GM10266 (cell line): ENCODE measurements around the gene ABCC3.

Experiments used
- DNase-seq: peaks from one replicate; pipeline ENCODE4 v3.0.0; 2012; ENCODE audit errors: extremely low spot score
- TF ChIP-seq, protein P1 (sequence below): IDR thresholded peaks from 2 replicates; pipeline ENCODE4 v1.5.1; 2012; ENCODE audit warnings: mild to moderate bottlenecking, low read depth; ENCODE audit not compliant: control insufficient read depth, insufficient read depth; ENCODE audit errors: missing control alignments

ABCC3 gene

DNA sequence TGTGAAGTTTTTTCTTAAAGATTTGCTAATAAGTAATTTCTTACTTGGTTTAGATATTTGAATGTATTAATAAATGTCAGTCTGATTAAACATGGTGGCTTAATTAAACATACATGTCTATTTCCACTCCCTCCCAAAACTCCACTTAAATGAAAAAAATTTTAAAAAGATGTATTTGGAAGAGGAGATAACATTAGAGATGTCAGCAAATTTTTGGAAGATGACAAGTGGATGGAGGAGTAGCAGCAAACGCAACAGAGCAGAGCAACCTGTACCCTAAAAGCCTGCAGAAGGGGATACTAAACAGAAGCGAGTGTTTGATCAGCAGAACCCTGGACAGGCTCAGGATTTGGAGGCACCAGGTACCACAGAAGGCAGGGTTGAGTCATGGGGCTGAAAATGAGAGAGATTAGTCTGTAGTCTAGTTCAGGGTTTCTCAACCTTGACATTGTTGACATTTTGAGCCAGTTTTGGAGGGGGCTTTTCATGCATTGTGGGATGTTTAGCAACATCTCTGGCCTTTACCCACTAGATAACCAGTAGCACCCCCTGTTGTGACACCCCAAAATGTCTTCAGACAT, 102.5 kb downstream of the ABCC3 start:
- no peak for DNase-seq
- TF ChIP-seq, protein P1, sequence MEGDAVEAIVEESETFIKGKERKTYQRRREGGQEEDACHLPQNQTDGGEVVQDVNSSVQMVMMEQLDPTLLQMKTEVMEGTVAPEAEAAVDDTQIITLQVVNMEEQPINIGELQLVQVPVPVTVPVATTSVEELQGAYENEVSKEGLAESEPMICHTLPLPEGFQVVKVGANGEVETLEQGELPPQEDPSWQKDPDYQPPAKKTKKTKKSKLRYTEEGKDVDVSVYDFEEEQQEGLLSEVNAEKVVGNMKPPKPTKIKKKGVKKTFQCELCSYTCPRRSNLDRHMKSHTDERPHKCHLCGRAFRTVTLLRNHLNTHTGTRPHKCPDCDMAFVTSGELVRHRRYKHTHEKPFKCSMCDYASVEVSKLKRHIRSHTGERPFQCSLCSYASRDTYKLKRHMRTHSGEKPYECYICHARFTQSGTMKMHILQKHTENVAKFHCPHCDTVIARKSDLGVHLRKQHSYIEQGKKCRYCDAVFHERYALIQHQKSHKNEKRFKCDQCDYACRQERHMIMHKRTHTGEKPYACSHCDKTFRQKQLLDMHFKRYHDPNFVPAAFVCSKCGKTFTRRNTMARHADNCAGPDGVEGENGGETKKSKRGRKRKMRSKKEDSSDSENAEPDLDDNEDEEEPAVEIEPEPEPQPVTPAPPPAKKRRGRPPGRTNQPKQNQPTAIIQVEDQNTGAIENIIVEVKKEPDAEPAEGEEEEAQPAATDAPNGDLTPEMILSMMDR: no peak

DNA sequence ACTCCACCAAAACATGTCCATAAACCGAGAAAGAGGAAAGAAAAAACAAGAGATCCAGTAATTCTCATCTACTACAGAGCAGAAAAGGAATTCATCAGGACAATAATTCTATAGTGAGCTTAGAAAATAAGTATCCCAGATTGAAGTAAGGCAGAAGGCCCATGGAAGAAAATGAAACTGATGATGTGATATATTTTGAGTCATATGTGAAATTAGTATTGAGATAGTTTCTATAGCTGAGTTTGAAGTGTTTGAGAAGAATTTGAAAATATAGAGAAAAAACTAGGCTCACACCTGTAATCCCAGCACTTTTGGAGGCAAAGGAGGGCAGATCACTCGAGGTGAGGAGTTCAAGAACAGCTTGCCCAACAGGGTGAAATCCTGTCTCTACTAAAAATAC, 104.4 kb downstream of the ABCC3 start:
- TF ChIP-seq, protein P1: no peak
- no peak for DNase-seq
